ENCODE data around the gene TCF21.

The TCF21 gene

GRCh38 chr6:133887880-133888230, 1.1 kb upstream of the TCF21 start:
- no peak overlapping the region for H3K4me3 ChIP-seq
- no peak overlapping the region for H3K27ac ChIP-seq

- Histone ChIP-seq H3K27ac (no peak overlapping the region), H3K4me3 (no peak overlapping the region)
Measured at GRCh38 chr6:133889557-133890403, 867 bp downstream of the TCF21 start.

GRCh38 chr6:133890711-133891148, 1.8 kb downstream of the TCF21 start:
- Histone ChIP-seq H3K27ac (no peak overlapping the region), H3K4me3 (peak overlapping the region in 3 of 7 experiments; percentile 9 to 22 (median 11))

- H3K27ac ChIP-seq, result no peak overlapping the region
Measured at GRCh38 chr6:133891149-133891926, 2.4 kb downstream of the TCF21 start.

DNA sequence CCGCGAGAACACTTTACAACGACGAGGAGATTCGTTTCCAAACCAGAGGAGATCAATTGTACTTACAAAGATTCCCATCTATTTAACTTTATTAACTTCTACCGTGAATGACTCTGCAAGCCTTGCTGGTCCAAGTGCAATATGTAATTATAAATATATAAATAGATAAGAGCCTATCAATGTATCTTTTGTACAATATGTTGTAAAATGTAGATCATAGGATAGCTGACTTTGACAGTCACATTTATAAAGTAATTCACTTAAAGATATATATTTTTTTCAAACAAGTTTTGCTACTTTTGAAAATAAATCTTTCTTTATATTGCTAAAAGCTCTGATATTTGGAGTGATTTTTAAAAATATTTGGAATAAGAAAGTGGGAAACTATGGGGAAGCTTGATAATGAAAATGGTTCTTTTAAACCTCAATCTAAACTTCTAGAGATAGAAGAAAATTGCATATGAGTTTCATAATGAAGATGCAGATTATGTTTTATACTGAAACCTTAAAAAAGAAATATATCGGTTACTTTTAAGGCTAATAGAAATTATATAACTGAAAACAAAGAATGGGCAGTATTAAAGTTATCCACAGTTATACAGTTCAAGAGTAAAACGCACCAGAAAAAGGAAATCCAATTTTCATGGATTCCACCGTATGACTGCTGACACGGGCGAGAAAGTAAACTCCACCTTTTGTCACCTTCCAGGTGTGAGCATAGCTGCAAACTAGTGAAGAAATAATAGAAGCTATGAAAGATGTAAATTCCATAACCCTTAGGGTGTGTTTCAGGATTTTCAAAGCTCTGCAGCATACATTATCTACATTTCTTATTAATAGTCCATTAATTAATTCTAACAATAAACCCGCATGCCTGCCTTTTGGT, 3.3 kb downstream of the TCF21 start:
- no peak overlapping the region for H3K4me3 ChIP-seq
- H3K27ac ChIP-seq, result no peak overlapping the region

More at GRCh38 chr6:133891149-133891926, 2.4 kb downstream of the TCF21 start:
- H3K4me3 ChIP-seq, result peak overlapping the region in 3 of 7 experiments; percentile 9 to 22 (median 11)

- Histone ChIP-seq H3K4me3 (no peak overlapping the region), H3K27ac (no peak overlapping the region)
Measured at GRCh38 chr6:133892813-133893691, 4.1 kb downstream of the TCF21 start.

- no peak overlapping the region for H3K27ac ChIP-seq
- H3K4me3 ChIP-seq, result no peak overlapping the region
Measured at GRCh38 chr6:133893946-133894345, 5.0 kb downstream of the TCF21 start.

DNA sequence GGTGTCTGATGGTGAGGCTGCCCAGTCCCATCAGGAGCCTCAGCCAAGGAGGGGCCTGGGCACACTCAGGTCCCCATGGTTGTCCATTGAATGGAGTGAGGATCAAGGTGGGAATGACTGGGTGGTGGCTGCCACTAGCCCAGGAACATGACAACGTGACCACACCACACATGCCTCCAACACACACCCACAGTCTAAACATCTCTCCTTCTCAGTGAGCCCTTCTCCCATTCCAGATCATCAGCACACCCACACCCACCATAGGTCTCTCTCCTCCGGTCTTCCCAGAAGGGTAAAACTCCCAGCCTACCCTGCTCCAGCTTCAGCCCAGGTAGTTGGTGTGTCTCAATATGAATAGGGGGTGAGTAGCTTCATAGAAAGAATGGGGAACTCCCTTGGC, 5.5 kb downstream of the TCF21 start:
- no peak overlapping the region for H3K27ac ChIP-seq
- no peak overlapping the region for H3K4me3 ChIP-seq

- Histone ChIP-seq H3K4me3 (no peak overlapping the region), H3K27ac (no peak overlapping the region)
Measured at GRCh38 chr6:133894795-133895358, 6.0 kb downstream of the TCF21 start.

DNA sequence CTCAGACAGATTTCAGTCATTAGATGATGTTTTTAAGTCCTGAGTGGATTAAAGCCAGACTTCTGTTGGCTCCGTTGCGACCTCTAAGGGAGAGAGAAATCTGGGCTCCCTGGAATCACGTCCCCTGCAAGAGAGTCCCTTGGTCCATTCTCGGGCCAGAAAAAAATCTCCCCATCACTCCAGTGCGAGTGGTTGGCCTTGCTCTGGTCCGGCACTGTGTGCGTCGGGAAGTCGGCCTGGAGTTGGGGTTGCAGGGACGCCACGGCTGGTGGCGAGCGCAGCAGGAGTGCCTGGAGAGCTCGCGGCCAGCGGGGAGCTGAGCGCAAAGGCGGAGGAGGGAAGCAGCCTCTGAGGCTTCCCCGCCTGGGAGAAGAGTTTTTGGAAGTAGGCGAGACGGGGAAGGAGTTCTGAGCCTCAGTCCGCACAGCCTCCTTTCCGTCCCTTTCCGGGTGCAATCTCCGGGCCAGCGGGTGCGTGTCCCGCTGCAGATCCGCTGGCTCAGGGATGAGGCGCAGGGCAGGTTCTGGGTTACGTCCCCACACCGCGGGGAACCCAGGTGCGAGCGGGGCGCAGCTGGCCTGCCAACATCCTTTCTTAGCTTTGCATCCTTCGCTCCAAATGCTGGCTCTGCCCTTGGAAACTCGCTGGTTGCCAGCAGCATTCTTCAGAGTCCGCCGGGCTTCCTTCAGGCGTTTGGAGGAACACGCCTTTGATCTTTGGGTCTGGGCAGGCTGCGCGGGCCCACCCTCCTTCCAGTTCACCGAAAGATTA, 6.8 kb downstream of the TCF21 start:
- Histone ChIP-seq H3K4me3 (no peak overlapping the region), H3K27ac (no peak overlapping the region)

- Histone ChIP-seq H3K4me3 (no peak overlapping the region), H3K27ac (no peak overlapping the region)
Measured at GRCh38 chr6:133896344-133896721, 7.4 kb downstream of the TCF21 start.

DNA sequence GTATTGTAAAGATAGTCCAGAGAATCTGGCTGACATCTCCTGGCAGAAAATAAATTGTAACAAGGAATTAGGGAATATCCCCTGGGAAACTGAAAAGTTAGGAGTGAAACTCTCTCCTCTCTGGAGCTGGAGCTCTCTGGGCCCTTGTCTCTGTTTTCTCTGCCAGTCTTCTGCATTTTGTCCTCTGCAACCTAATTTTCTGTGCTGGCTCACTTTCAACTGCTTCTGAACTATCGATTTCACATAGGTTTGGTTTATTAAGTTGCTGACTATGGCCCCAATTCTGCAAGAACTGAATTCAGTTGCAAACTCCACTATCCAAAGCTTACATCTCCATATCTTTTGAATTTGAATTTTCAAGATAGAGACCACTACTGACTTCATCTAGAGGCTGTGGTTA, 9.3 kb downstream of the TCF21 start:
- no peak overlapping the region for H3K27ac ChIP-seq
- no peak overlapping the region for H3K4me3 ChIP-seq

GRCh38 chr6:133899556-133899955, 10.6 kb downstream of the TCF21 start:
- H3K27ac ChIP-seq, result no peak overlapping the region

GRCh38 chr6:133903855-133904254, 14.9 kb downstream of the TCF21 start:
- Histone ChIP-seq H3K4me3 (no peak overlapping the region), H3K27ac (no peak overlapping the region)

More at GRCh38 chr6:133899556-133899955, 10.6 kb downstream of the TCF21 start:
- H3K4me3 ChIP-seq, result no peak overlapping the region

DNA sequence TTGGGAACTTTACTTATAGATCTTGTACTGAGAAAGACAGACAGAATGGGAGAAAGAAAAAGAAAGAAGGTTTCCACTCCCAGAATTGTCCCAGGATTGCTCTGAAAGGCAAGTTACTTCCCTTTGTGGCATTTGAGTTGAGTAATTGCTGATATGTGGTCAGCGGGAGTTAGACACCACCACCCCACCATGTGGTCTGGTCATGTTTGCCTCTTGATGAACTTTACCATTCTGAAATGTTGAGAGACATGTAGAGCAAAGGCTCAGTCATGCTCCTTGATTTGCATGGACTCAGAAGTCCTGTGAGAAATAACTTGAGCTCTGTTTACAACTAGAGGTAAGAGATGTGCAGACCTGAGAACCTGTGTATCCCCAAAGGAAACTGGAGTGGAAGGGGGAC, 17.1 kb downstream of the TCF21 start:
- H3K27ac ChIP-seq, result no peak overlapping the region
- no peak overlapping the region for H3K4me3 ChIP-seq

DNA sequence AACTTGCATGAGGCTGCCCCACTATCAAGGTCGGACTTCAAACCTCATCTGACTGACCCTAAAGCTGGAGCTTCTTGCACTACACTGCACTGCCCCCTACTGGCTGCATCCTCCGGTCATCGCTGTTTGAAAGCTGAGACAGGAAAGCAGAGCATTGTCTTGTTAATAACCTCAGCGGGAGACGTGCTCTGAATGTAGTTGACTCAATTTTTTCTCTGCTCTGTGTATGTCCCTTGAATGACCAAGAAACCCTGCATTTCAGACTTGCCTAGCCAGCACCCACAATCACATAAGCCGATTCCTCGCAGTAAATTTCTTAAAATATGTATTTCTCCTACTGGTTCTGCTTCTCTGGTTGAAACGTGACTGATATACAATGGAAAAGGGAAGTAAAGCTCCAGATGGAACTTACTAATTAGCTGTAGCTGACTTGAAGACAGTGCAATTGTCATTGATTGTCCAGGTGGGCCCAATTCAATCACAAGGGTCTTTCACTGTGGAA, 27.8 kb downstream of the TCF21 start:
- Histone ChIP-seq H3K27ac (no peak overlapping the region), H3K4me3 (no peak overlapping the region)

- Histone ChIP-seq H3K4me3 (no peak overlapping the region), H3K27ac (no peak overlapping the region)
Measured at GRCh38 chr6:133917781-133918180, 28.9 kb downstream of the TCF21 start.

All from skin epidermis (tissue), 12 donors.